ENCODE measurements around the gene C2orf72.

C2orf72 gene

DNA sequence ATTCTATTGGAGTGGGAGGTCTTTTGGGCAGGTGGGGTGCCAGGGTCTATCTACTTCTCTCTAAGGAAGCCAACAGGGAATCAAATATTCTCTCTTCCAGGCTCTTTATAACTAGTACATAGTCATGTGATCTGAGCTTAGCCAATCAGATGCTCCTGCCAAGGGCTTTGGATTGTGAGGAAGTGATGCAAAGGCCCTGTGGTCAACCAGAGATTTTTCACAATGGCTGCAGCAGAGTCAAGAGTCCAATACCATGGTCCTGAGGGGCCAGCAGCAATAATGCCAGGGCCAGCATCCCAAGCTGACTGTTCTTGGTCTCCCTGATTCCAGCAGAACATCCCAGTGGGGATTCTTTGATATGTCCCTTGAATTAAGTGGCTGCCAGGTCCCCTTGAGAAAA lies 8.4 kb upstream of the C2orf72 start:
- DNase-seq = no peak
- no peak overlapping the region for H3K4me3 ChIP-seq
- no peaks in the 10 kb centered on the region for H3K9me3 ChIP-seq
- no peak overlapping the region for H3K27ac ChIP-seq
- intact Hi-C loops (cut with DNase I; ENCODE audit: low total_unique reads) = no loop called here
- no peaks in the 10 kb centered on the region for H3K36me3 ChIP-seq
- TF ChIP-seq, protein P1, sequence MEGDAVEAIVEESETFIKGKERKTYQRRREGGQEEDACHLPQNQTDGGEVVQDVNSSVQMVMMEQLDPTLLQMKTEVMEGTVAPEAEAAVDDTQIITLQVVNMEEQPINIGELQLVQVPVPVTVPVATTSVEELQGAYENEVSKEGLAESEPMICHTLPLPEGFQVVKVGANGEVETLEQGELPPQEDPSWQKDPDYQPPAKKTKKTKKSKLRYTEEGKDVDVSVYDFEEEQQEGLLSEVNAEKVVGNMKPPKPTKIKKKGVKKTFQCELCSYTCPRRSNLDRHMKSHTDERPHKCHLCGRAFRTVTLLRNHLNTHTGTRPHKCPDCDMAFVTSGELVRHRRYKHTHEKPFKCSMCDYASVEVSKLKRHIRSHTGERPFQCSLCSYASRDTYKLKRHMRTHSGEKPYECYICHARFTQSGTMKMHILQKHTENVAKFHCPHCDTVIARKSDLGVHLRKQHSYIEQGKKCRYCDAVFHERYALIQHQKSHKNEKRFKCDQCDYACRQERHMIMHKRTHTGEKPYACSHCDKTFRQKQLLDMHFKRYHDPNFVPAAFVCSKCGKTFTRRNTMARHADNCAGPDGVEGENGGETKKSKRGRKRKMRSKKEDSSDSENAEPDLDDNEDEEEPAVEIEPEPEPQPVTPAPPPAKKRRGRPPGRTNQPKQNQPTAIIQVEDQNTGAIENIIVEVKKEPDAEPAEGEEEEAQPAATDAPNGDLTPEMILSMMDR (IDR thresholded peaks at IDR 0.05) = no peak
- H3K27me3 ChIP-seq = peaks cover 0 to 20% of the 10 kb centered on the region in 2 donors
- H3K4me1 ChIP-seq = no peaks in the 10 kb centered on the region

DNA sequence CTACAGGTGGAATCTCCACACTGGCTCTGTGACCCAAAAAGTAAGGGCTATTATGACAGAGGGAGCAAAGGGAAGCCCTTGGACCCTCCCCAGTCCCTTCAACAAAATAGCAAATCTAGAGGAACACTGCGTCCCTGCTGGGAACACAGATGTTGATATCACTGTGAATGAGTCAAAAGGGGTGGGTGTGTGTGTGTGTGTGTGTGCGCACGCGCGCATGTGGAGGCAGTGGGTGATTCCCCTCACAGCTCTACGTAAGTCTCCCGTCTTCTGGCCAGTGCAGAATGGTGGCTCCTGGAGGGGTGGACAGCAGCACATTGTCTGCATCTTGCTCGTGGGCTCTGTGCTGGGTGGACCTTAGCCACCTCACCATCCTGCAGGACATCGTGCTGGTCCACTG lies 7.8 kb upstream of the C2orf72 start:
- intact Hi-C loops (cut with DNase I; ENCODE audit: low total_unique reads) = no loop called here
- DNase-seq = no peak

DNA sequence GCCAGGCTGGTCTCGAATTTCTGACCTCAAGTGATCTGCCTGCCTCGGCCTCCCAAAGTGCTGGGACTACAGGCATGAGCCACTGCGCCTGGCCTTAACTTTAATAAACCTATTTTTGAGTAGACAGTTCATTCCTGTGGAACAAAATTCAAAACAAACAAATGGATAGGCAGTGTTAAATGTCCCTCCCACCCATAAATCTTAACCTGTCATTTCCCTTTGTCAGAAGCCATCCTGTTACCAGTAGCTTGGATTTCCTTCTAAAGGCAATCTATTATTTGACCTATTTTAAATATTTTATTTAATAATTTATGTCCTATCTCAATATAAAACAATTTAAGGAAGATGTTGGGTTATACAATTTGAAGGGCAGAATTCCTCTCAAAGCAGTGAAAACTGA lies 6.6 kb upstream of the C2orf72 start:
- Histone ChIP-seq H3K4me1 (no peaks in the 10 kb centered on the region), H3K36me3 (no peaks in the 10 kb centered on the region), H3K4me3 (no peak overlapping the region), H3K27me3 (peaks cover 0 to 24% of the 10 kb centered on the region in 2 donors), H3K9me3 (no peaks in the 10 kb centered on the region), H3K27ac (no peak overlapping the region)
- intact Hi-C loops (cut with DNase I; ENCODE audit: low total_unique reads) = no loop called here
- DNase-seq = no peak
- TF ChIP-seq, protein P1 (IDR thresholded peaks at IDR 0.05) = no peak

More for the DNA sequence above, 7.8 kb upstream of the C2orf72 start:
- Histone ChIP-seq H3K27ac (no peak overlapping the region), H3K36me3 (no peaks in the 10 kb centered on the region), H3K9me3 (no peaks in the 10 kb centered on the region), H3K4me1 (no peaks in the 10 kb centered on the region), H3K4me3 (no peak overlapping the region), H3K27me3 (peaks cover 0 to 20% of the 10 kb centered on the region in 2 donors)
- TF ChIP-seq, protein P1 (IDR thresholded peaks at IDR 0.05) = no peak

DNA sequence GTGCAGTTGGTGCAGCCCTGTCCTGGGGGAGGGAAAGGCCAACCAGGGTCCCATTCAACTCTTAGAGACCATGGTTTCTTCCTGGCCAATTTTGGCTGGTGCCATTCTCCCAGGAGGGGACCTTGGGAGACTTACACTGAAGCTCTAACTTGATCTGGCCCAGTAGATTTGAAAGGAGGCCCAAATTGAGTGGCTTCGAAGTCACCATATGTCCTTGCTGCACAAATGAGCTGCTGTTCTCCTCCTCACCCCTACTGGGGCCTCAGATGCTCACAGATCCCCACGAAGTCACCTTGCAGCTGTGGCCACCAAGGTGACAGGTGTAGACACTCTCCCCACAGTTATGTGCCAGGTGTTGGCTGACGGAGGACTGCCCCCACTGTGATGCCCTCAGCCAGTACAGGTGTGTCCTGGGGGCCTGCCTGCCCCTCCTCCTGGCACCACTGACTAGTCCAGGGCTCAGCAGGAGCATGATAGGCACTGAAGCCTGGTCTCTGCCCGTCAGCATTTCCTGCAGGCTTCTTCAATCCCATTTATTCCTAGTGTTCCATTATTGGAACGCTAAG lies 4.7 kb upstream of the C2orf72 start:
- peaks cover 0 to 7% (median 4%) of the 10 kb centered on the region in 4 donors for H3K4me1 ChIP-seq
- no peak for DNase-seq
- intact Hi-C loops (cut with DNase I; ENCODE audit: low total_unique reads) = no loop called here
- H3K27me3 ChIP-seq = peaks cover 0 to 36% of the 10 kb centered on the region in 2 donors
- H3K9me3 ChIP-seq = no peaks in the 10 kb centered on the region
- no peak overlapping the region for H3K4me3 ChIP-seq
- H3K27ac ChIP-seq = no peak overlapping the region
- TF ChIP-seq, protein P1 (IDR thresholded peaks at IDR 0.05) = no peak
- H3K36me3 ChIP-seq = no peaks in the 10 kb centered on the region

DNA sequence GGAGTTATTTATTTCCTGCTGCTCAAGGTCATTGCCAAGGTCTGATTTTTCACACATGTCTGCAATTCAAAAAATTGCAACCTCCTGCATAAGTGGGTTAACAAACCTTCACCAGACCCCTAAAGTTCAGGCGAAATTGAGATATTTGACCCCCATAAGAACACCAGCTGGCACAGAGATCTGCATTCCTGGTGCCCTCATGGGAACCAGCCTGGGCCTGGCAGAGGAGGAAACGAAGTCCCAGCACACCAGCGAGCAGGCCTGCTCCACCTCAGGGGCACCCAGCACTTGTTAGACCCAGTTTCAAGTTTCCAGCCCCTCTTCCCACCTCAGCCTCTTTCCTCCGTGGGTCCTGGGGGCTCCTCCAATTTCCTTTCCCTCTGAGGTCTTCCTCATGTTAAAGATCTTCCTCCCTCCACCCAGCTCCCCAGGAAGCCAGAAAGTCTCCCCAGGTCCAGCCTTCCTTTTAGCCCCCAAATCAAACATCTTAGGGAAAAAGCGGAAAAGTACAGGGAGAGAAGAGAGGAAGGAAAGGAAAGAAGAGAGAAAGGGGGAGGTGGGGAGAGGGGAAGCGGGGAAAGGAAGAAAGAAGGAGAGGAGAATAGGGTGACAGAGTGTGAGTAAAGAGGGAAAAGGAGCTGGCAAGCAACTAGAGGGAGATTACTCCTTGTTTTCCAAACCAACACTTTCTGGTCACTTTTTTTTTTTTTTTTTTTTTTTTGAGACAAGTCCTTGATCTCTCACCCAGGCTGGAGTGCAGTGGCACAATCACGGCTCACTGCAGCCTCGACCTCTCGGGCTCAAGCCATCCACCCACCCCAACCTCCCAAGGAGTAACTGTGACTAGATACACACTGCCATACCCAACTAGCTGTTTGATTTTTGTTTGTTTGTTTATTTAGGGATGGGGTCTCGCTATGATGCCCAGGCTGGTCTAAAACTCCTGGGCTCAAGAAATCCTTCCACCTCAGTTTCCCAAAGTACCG lies 3.9 kb upstream of the C2orf72 start:
- H3K4me1 ChIP-seq = peaks cover 0 to 12% (median 8%) of the 10 kb centered on the region in 4 donors
- H3K27ac ChIP-seq = no peak overlapping the region
- H3K9me3 ChIP-seq = no peaks in the 10 kb centered on the region
- DNase-seq = no peak
- intact Hi-C loops (cut with DNase I; ENCODE audit: low total_unique reads) = no loop called here
- no peaks in the 10 kb centered on the region for H3K36me3 ChIP-seq
- TF ChIP-seq, protein P1 (IDR thresholded peaks at IDR 0.05) = no peak
- no peak overlapping the region for H3K4me3 ChIP-seq
- peaks cover 0 to 41% of the 10 kb centered on the region in 2 donors for H3K27me3 ChIP-seq
